Effector memory CD4-positive, alpha-beta T cell (primary cell): ENCODE data around the gene RGS11.
A peak's percentile ranks its signal among the peaks of the same experiment; 100 is the strongest.

Experiments used
- DNase-seq, 3 donors: peaks; one replicate each; pipeline ENCODE4 v3.0.0-alpha.2; 2020
- H3K27ac ChIP-seq: 2 replicates; pipeline ENCODE4 v1.7.0; 2013; ENCODE audit warnings: mild to moderate bottlenecking, low read length, moderate library complexity; ENCODE audit not compliant: insufficient read depth, poor library complexity, severe bottlenecking
- H3K27me3 ChIP-seq: replicated peaks from 2 replicates; pipeline ENCODE4 v1.7.0; 2013; ENCODE audit warnings: mild to moderate bottlenecking, low read length; ENCODE audit not compliant: insufficient read depth, control insufficient read depth, poor library complexity, severe bottlenecking
- H3K36me3 ChIP-seq: 2 replicates; pipeline ENCODE4 v1.7.0; 2013; ENCODE audit warnings: mild to moderate bottlenecking, low read length, moderate library complexity; ENCODE audit not compliant: control insufficient read depth, insufficient read depth
- H3K4me1 ChIP-seq: 2 replicates; pipeline ENCODE4 v1.7.0; 2013; ENCODE audit warnings: low read length, mild to moderate bottlenecking; ENCODE audit not compliant: control insufficient read depth, insufficient read depth, poor library complexity, severe bottlenecking
- H3K4me3 ChIP-seq: 2 replicates; pipeline ENCODE4 v1.7.0; 2013; ENCODE audit warnings: low read length, low read depth, mild to moderate bottlenecking; ENCODE audit not compliant: insufficient read depth, poor library complexity, severe bottlenecking
- H3K9me3 ChIP-seq: 2 replicates; pipeline ENCODE4 v1.7.0; 2013; ENCODE audit warnings: mild to moderate bottlenecking, low read length, moderate library complexity; ENCODE audit not compliant: control insufficient read depth

Gene RGS11

GRCh38 chr16:252366-253337 lies 23.1 kb downstream of the RGS11 start:
- no peak for DNase-seq
- H3K36me3 ChIP-seq: peaks cover 5% of the 10 kb centered on the region
- peak overlapping the region; percentile 46 for H3K27ac ChIP-seq
- H3K27me3 ChIP-seq: no peaks in the 10 kb centered on the region
- H3K9me3 ChIP-seq: no peaks in the 10 kb centered on the region
- H3K4me3 ChIP-seq: peak overlapping the region; percentile 38
- peaks cover 13% of the 10 kb centered on the region for H3K4me1 ChIP-seq

- no peaks in the 10 kb centered on the region for H3K36me3 ChIP-seq
- peaks cover 13% of the 10 kb centered on the region for H3K4me1 ChIP-seq
- DNase-seq: no peak
- no peak overlapping the region for H3K4me3 ChIP-seq
- no peaks in the 10 kb centered on the region for H3K27me3 ChIP-seq
- H3K9me3 ChIP-seq: no peaks in the 10 kb centered on the region
- H3K27ac ChIP-seq: no peak overlapping the region
Observed at GRCh38 chr16:249431-249830, 26.3 kb downstream of the RGS11 start.

- no peaks in the 10 kb centered on the region for H3K4me1 ChIP-seq
- DNase-seq: no peak
Observed at GRCh38 chr16:247027-247426, 28.7 kb downstream of the RGS11 start.

GRCh38 chr16:245105-245504 lies 30.6 kb downstream of the RGS11 start:
- H3K27me3 ChIP-seq: no peaks in the 10 kb centered on the region
- no peaks in the 10 kb centered on the region for H3K36me3 ChIP-seq
- no peak for DNase-seq
- H3K9me3 ChIP-seq: no peaks in the 10 kb centered on the region
- no peaks in the 10 kb centered on the region for H3K4me1 ChIP-seq
- no peak overlapping the region for H3K4me3 ChIP-seq
- H3K27ac ChIP-seq: no peak overlapping the region

More at GRCh38 chr16:247027-247426, 28.7 kb downstream of the RGS11 start:
- no peaks in the 10 kb centered on the region for H3K27me3 ChIP-seq
- H3K4me3 ChIP-seq: no peak overlapping the region
- no peak overlapping the region for H3K27ac ChIP-seq
- H3K36me3 ChIP-seq: no peaks in the 10 kb centered on the region
- no peaks in the 10 kb centered on the region for H3K9me3 ChIP-seq

GRCh38 chr16:243348-243747 lies 32.4 kb downstream of the RGS11 start:
- Histone ChIP-seq H3K4me3 (no peak overlapping the region), H3K36me3 (no peaks in the 10 kb centered on the region), H3K27me3 (no peaks in the 10 kb centered on the region), H3K4me1 (no peaks in the 10 kb centered on the region), H3K27ac (no peak overlapping the region), H3K9me3 (no peaks in the 10 kb centered on the region)
- DNase-seq: no peak

- Histone ChIP-seq H3K36me3 (no peaks in the 10 kb centered on the region), H3K4me3 (no peak overlapping the region), H3K9me3 (no peaks in the 10 kb centered on the region), H3K27me3 (no peaks in the 10 kb centered on the region), H3K4me1 (no peaks in the 10 kb centered on the region), H3K27ac (no peak overlapping the region)
- DNase-seq: no peak
Observed at GRCh38 chr16:242281-242680, 33.5 kb downstream of the RGS11 start.

- Histone ChIP-seq H3K27ac (no peak overlapping the region), H3K9me3 (no peaks in the 10 kb centered on the region), H3K4me1 (no peaks in the 10 kb centered on the region), H3K4me3 (no peak overlapping the region), H3K36me3 (no peaks in the 10 kb centered on the region), H3K27me3 (no peaks in the 10 kb centered on the region)
- DNase-seq: no peak
Observed at GRCh38 chr16:240559-240958, 35.2 kb downstream of the RGS11 start.

GRCh38 chr16:239948-240277 lies 35.8 kb downstream of the RGS11 start:
- no peaks in the 10 kb centered on the region for H3K9me3 ChIP-seq
- no peak overlapping the region for H3K4me3 ChIP-seq
- DNase-seq: no peak
- no peaks in the 10 kb centered on the region for H3K27me3 ChIP-seq
- H3K36me3 ChIP-seq: no peaks in the 10 kb centered on the region
- no peak overlapping the region for H3K27ac ChIP-seq
- H3K4me1 ChIP-seq: no peaks in the 10 kb centered on the region

- H3K27ac ChIP-seq: peak within 1 kb of the TSS; percentile 97
- peak; percentile 87 to 92 (median 89) for DNase-seq
- H3K4me3 ChIP-seq: peak within 1 kb of the TSS; percentile 73
- H3K4me1 ChIP-seq: no peaks in the 10 kb centered on the region
- H3K27me3 ChIP-seq: no peaks in the 10 kb centered on the region
- H3K9me3 ChIP-seq: no peaks in the 10 kb centered on the region
- no peaks in the 10 kb centered on the region for H3K36me3 ChIP-seq
Observed at GRCh38 chr16:234468-235305, 41.1 kb downstream of the RGS11 start, which contains the start of gene FAM234A. TSS of gene FAM234A (plus strand) at chr16:234821. CDS start at chr16:254414, 19,593 bp downstream.

GRCh38 chr16:230949-231348 lies 44.8 kb downstream of the RGS11 start:
- no peaks in the 10 kb centered on the region for H3K27me3 ChIP-seq
- DNase-seq: no peak
- H3K36me3 ChIP-seq: peaks cover 17% of the 10 kb centered on the region
- no peak overlapping the region for H3K4me3 ChIP-seq
- H3K27ac ChIP-seq: no peak overlapping the region
- H3K9me3 ChIP-seq: no peaks in the 10 kb centered on the region
- H3K4me1 ChIP-seq: peaks cover 5% of the 10 kb centered on the region
